KMS-11 (cell line): ENCODE results near the gene SUPT3H.

Experiments used
- H2AFZ ChIP-seq: fragments of 200-600 bp; sonication (generic); 2 replicates; pipeline ENCODE4 v1.6.1; 2016; ENCODE audit warnings: antibody characterized with exemption, mixed run types, low read depth
- H3K27ac ChIP-seq: fragments of 200-600 bp; sonication (generic); 2 replicates; pipeline ENCODE4 v1.6.1; 2016; ENCODE audit warnings: mild to moderate bottlenecking, mixed run types
- H3K27me3 ChIP-seq: fragments of 200-600 bp; sonication (generic); 2 replicates; pipeline ENCODE4 v1.6.1; 2017; ENCODE audit warnings: mild to moderate bottlenecking, low read depth, mixed run types, moderate library complexity; ENCODE audit not compliant: insufficient read depth
- H3K36me3 ChIP-seq: fragments of 200-600 bp; sonication (generic); 2 replicates; pipeline ENCODE4 v1.6.1; 2017; ENCODE audit warnings: mild to moderate bottlenecking, mixed run types; ENCODE audit not compliant: insufficient read depth
- H3K4me1 ChIP-seq: fragments of 200-600 bp; sonication (generic); 2 replicates; pipeline ENCODE4 v1.6.1; 2016; ENCODE audit warnings: mild to moderate bottlenecking, low read depth, mixed run types; ENCODE audit not compliant: poor library complexity, severe bottlenecking
- H3K4me2 ChIP-seq: fragments of 200-600 bp; sonication (generic); 2 replicates; pipeline ENCODE4 v1.7.0; 2016; ENCODE audit warnings: mild to moderate bottlenecking, mixed run types
- H3K4me3 ChIP-seq: fragments of 200-600 bp; sonication (generic); IDR thresholded peaks from 2 replicates; pipeline ENCODE4 v1.6.1; 2017; ENCODE audit warnings: low read depth, low read length, mixed read lengths; ENCODE audit not compliant: insufficient read depth
- H3K79me2 ChIP-seq: fragments of 200-600 bp; sonication (generic); 2 replicates; pipeline ENCODE4 v1.6.1; 2016; ENCODE audit warnings: low read depth, mixed run types; ENCODE audit not compliant: insufficient read depth
- H3K9ac ChIP-seq: fragments of 200-600 bp; sonication (generic); 2 replicates; pipeline ENCODE4 v1.6.1; 2016; ENCODE audit warnings: mild to moderate bottlenecking, mixed run types
- H4K20me1 ChIP-seq: fragments of 200-600 bp; sonication (generic); 2 replicates; pipeline ENCODE4 v1.6.1; 2016; ENCODE audit warnings: mild to moderate bottlenecking, mixed run types; ENCODE audit not compliant: insufficient read depth
- TF ChIP-seq, protein P1 (sequence below): fragments of 200-600 bp; sonication (generic); conservative IDR thresholded peaks from 2 replicates; pipeline ENCODE4 v1.6.1; 2017; ENCODE audit warnings: low read depth, mild to moderate bottlenecking, antibody characterized with exemption, low read length, moderate library complexity, mixed read lengths

SUPT3H gene

DNA sequence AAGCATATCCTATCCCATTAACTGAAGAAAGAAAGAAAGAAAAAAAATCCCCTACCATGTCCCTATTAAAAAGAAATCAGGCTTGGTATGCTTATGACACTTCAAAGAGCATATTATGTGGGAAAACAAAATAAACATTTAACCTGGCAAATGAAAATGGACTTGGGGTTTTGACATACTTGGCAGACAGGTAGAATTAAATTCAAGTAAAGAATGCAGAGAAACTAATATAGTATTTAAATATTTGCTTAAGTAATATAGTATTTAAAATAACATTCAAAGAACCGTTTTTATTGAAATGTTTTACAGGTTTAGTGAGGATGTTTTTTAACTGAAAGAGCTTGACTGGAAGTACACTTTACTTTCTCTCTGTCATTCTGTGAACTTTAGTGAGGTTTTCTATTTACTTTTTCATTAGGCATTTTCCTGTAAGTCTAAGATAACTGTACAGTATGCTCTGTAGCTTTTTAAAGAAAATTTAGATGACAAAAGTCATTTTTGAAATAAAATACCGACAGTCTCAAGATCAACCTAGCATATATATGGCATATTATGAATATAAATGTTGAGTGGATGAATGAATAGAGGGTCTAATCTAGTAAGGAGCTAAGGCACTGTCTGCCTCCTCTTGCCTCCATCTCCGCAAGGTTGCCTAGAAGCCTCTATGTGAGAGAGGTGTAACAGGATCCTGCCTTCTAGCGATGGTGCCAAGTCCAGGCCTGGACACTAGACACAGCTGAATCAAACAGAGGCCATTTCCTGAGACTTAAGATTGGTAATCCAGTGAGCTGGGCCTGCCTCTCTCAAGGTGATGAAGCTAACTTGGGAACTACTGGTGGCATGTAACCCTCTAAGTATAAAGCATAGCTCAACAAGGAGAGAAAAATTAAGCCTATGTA is 394.0 kb downstream of the SUPT3H start:
- TF ChIP-seq, protein P1, sequence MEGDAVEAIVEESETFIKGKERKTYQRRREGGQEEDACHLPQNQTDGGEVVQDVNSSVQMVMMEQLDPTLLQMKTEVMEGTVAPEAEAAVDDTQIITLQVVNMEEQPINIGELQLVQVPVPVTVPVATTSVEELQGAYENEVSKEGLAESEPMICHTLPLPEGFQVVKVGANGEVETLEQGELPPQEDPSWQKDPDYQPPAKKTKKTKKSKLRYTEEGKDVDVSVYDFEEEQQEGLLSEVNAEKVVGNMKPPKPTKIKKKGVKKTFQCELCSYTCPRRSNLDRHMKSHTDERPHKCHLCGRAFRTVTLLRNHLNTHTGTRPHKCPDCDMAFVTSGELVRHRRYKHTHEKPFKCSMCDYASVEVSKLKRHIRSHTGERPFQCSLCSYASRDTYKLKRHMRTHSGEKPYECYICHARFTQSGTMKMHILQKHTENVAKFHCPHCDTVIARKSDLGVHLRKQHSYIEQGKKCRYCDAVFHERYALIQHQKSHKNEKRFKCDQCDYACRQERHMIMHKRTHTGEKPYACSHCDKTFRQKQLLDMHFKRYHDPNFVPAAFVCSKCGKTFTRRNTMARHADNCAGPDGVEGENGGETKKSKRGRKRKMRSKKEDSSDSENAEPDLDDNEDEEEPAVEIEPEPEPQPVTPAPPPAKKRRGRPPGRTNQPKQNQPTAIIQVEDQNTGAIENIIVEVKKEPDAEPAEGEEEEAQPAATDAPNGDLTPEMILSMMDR, result no peak
- no peak overlapping the region for H3K4me3 ChIP-seq
- H2AFZ ChIP-seq, result no peak overlapping the region
- no peaks in the 10 kb centered on the region for H4K20me1 ChIP-seq
- no peak overlapping the region for H3K9ac ChIP-seq
- no peak overlapping the region for H3K4me2 ChIP-seq
- no peaks in the 10 kb centered on the region; the same call in 1 of the 2 replicates for H3K79me2 ChIP-seq
- no peaks in the 10 kb centered on the region for H3K27me3 ChIP-seq
- H3K27ac ChIP-seq, result no peak overlapping the region
- peaks cover 42% of the 10 kb centered on the region for H3K4me1 ChIP-seq
- H3K36me3 ChIP-seq, result no peaks in the 10 kb centered on the region

DNA sequence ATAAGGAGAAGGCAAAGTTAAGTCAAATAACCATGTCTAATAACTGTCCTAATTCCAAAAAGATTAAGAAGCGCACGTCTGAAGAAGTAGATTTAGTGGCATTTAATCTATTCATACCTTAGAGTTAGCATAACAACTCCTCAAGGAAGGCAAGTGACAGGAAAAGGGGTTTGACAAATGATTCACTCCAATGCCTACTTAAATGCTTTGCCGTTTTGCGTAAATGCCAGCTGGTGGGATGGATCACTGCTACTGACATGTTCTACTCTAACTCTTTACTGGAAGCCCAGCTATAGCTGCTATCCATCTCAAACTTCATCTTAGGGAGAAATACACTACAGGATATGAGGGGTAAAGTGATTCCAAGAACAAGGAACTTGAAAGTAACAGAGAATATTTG is 396.9 kb downstream of the SUPT3H start:
- H3K9ac ChIP-seq, result no peak overlapping the region
- H3K27me3 ChIP-seq, result no peaks in the 10 kb centered on the region
- H2AFZ ChIP-seq, result no peak overlapping the region
- TF ChIP-seq, protein P1, result no peak
- H3K36me3 ChIP-seq, result no peaks in the 10 kb centered on the region
- H4K20me1 ChIP-seq, result no peaks in the 10 kb centered on the region
- no peak overlapping the region for H3K27ac ChIP-seq
- H3K4me3 ChIP-seq, result no peak overlapping the region
- peaks cover 69% of the 10 kb centered on the region for H3K4me1 ChIP-seq
- no peak overlapping the region for H3K4me2 ChIP-seq
- no peaks in the 10 kb centered on the region; the same call in 1 of the 2 replicates for H3K79me2 ChIP-seq

DNA sequence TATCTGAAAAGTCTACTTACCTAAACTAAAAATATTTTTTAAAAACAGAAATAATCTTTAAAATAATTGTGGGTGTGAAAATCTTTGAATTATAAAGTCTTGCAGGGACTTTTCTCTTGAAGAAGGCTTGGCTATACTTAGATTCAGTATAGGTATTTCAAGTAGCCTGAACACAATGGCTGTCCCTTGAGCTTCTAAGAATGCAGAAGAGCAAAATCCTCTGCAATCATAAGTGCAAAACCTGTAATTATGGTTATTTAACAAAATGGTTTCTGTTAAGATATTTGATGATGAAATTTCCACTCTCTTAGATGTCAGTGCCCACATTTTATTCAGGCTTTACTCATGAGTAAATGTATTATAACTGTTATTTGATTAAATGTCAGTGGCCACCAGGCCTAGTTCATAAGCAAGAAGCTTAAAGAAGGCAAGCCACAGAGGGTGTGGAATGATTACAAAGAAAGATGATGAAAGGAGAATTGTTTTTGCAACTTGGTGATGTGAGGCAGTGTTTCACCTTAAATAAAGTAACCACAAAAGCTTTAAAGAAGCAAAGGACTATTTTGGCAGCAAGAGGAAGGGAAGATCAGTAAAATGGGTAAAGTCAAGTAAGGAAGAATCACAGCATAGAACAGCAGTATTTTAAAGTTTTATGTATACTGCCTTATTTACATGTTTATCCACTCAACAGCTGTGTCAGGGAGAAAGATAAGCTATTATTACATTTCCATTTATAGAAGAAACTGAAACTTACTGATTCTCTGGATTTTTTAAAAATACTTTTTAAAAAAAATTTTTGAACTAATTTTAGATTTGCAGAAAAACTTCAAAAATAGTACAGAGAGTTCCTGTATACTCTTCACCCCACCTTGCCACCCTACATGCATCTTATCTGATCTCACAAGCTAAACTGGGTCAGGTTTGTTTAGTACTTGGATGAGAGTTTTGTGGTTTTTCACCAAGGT is 400.8 kb downstream of the SUPT3H start:
- Histone ChIP-seq H3K4me1 (peaks cover 84% of the 10 kb centered on the region), H2AFZ (peak overlapping the region; percentile 20; the same call in 1 of the 2 replicates), H3K79me2 (peaks cover 3% of the 10 kb centered on the region; the same call in 1 of the 2 replicates), H3K4me3 (no peak overlapping the region), H3K36me3 (no peaks in the 10 kb centered on the region), H3K9ac (peak overlapping the region; percentile 59), H3K4me2 (peak overlapping the region; percentile 77), H4K20me1 (no peaks in the 10 kb centered on the region), H3K27ac (peak overlapping the region; percentile 96), H3K27me3 (no peaks in the 10 kb centered on the region)
- TF ChIP-seq, protein P1, result no peak; the same call in 1 of the 2 replicates

DNA sequence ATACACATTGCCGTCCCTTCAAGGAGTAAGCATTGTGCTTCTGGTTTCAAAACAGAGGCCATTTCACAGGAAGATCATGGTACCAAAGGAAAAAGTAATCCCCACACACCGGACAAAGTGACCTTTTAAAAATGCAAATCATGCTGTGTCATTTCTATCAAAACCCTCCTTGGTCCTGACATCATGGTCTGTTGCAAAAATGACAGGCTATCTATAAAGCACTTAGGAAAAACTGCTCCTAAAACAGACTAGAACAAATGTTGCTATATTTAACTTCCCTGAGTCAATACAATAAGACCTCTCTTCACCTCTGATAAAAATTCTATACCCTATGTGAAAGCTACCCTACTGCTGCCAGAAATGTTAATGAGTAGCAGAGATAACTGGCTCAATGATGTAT is 403.2 kb downstream of the SUPT3H start:
- Histone ChIP-seq H2AFZ (no peak overlapping the region), H3K9ac (no peak overlapping the region), H3K4me2 (peak overlapping the region; percentile 4; the same call in 1 of the 2 replicates), H3K27me3 (no peaks in the 10 kb centered on the region), H3K4me3 (no peak overlapping the region), H3K27ac (peak overlapping the region; percentile 96; the same call in 1 of the 2 replicates), H4K20me1 (no peaks in the 10 kb centered on the region), H3K4me1 (peaks cover 68% of the 10 kb centered on the region), H3K36me3 (no peaks in the 10 kb centered on the region), H3K79me2 (peaks cover 3% of the 10 kb centered on the region; the same call in 1 of the 2 replicates)
- TF ChIP-seq, protein P1, result no peak
